Caco-2 (cell line): Measurements from ENCODE around the gene HK3. TPM values are rescaled to one million over a fixed set of nuclear protein-coding genes. Genes with fewer than 3 reads are reported as not detected.

Experiments used
- BruUV-seq: library from RNA; stranded (reverse); fragments of 400-500 nt; replicated peaks from 2 replicates; lab custom pipeline; 2021; lab: Mats Ljungman, UMichigan
- CTCF ChIA-PET: fragments of 300-600 bp; sonication (Branson Sonifier 250); formaldehyde crosslinking; loops from one replicate; lab custom pipeline; 2022; ENCODE audit warnings: antibody characterized with exemption; lab: Charles Lee
- POLR2A ChIA-PET: fragments of 300-600 bp; sonication (Branson Sonifier 250); formaldehyde crosslinking; loops from one replicate; lab custom pipeline; 2022; ENCODE audit warnings: antibody characterized with exemption; lab: Charles Lee
- DNase-seq, 2 experiments: peaks; one replicate each; pipeline versions ENCODE4 v3.0.0 to v3.0.0-alpha.2; 2020 to 2022
- H3K27me3 ChIP-seq: replicated peaks from 2 replicates; pipeline ENCODE4 v1.6.0; 2011; ENCODE audit warnings: low read length; ENCODE audit not compliant: control insufficient read depth, insufficient read depth
- H3K36me3 ChIP-seq: 2 replicates; pipeline ENCODE4 v1.5.1; 2011; ENCODE audit warnings: low read length; ENCODE audit not compliant: control insufficient read depth, insufficient read depth
- H3K4me1 ChIP-seq: fragments of 250-450 bp; sonication (Bioruptor Pico); 2 replicates; pipeline ENCODE4 v1.5.1; 2020; ENCODE audit warnings: mild to moderate bottlenecking
- H3K4me3 ChIP-seq: 2 replicates; pipeline ENCODE4 v1.5.1; 2011; ENCODE audit warnings: low read depth, mild to moderate bottlenecking, control low read depth, low read length
- H3K9me3 ChIP-seq: fragments of 250-450 bp; sonication (Bioruptor Pico); 2 replicates; pipeline ENCODE4 v1.5.1; 2020; ENCODE audit warnings: mild to moderate bottlenecking, moderate library complexity
- H3K27ac Mint-ChIP-seq: one replicate; pipeline ENCODE4 v1.8.0; 2022; ENCODE audit warnings: mixed read lengths; ENCODE audit not compliant: unreplicated experiment
- H3K27me3 Mint-ChIP-seq: one replicate; pipeline ENCODE4 v1.8.0; 2022; ENCODE audit warnings: mixed read lengths; ENCODE audit not compliant: insufficient read depth, unreplicated experiment
- H3K36me3 Mint-ChIP-seq: one replicate; pipeline ENCODE4 v1.8.0; 2022; ENCODE audit warnings: mild to moderate bottlenecking, mixed read lengths; ENCODE audit not compliant: insufficient read depth, unreplicated experiment
- H3K4me1 Mint-ChIP-seq: one replicate; pipeline ENCODE4 v1.8.0; 2022; ENCODE audit warnings: low read depth, mixed read lengths; ENCODE audit not compliant: unreplicated experiment
- H3K4me3 Mint-ChIP-seq: one replicate; pipeline ENCODE4 v1.8.0; 2022; ENCODE audit warnings: mild to moderate bottlenecking, moderate library complexity, mixed read lengths; ENCODE audit not compliant: unreplicated experiment
- H3K9me3 Mint-ChIP-seq: one replicate; pipeline ENCODE4 v1.8.0; 2022; ENCODE audit warnings: mixed read lengths; ENCODE audit not compliant: unreplicated experiment
- intact Hi-C: fragments of 100-400 bp; cut with micrococcal nuclease; formaldehyde crosslinking; loops from one replicate; pipeline ENCODE4 v1.10.0; 2022; ENCODE audit not compliant: unreplicated experiment
- total RNA-seq: library from RNA; stranded (reverse); gene quantifications from 2 replicates; pipeline ENCODE4 v1.2.3, GENCODE V29; 2022
- TF ChIP-seq, protein P1 (sequence below), 2 experiments: fragments of 200-600 bp in 1 of 2; IDR thresholded peaks; 1 replicate in 1 of 2; 2 replicates in 1 of 2; pipeline versions ENCODE4 v1.5.1 to v1.8.0; 2011 to 2022; ENCODE audit warnings: antibody characterized with exemption in 1 of 2, control low read depth in 1 of 2, inconsistent platforms in 1 of 2, low read depth in 1 of 2, low read length in 1 of 2, mild to moderate bottlenecking in 1 of 2, moderate library complexity in 1 of 2; ENCODE audit not compliant: insufficient read depth in 1 of 2, severe bottlenecking in 1 of 2, unreplicated experiment in 1 of 2

Gene HK3
- total RNA-seq, 1 experiment from 2014 or later: 0.29 TPM

GRCh38 chr5:176857216-176857893, 41.8 kb downstream of the HK3 start:
- DNase-seq: no peak
- H3K4me1 Mint-ChIP-seq: no peaks in the 10 kb centered on the region

DNA sequence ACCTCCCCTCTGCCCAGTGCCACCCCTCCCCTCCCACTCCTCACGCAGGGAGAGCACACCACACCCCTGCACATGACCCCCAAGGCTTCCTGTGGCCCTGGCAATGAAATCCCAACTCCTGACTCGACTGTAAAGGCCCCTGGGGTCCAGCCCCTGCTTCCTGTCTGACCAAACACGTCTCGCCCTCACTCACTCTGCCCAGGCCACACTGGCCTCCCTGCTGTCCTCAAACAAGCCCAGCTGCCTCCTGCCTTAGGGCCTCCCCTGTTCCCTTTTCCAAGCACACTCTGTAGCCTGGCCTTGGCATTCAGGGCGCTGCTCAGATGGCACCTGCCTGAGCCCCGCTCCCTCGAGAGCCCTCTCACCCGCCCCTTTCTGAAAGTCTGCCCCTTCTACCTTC, 42.4 kb downstream of the HK3 start:
- H3K9me3 Mint-ChIP-seq: no peaks in the 10 kb centered on the region
- intact Hi-C loops: no loop called here
- no peak for DNase-seq
- ChIA-PET CTCF (no interaction called here), POLR2A (no interaction called here)
- BruUV-seq: no TSS peak
- no peaks in the 10 kb centered on the region for H3K4me1 Mint-ChIP-seq
- H3K4me3 Mint-ChIP-seq: no peak overlapping the region
- H3K36me3 Mint-ChIP-seq: no peaks in the 10 kb centered on the region
- Histone ChIP-seq H3K27me3 (no peaks in the 10 kb centered on the region), H3K4me1 (no peaks in the 10 kb centered on the region), H3K36me3 (no peaks in the 10 kb centered on the region), H3K9me3 (no peaks in the 10 kb centered on the region), H3K4me3 (no peak overlapping the region)
- TF ChIP-seq, protein P1, sequence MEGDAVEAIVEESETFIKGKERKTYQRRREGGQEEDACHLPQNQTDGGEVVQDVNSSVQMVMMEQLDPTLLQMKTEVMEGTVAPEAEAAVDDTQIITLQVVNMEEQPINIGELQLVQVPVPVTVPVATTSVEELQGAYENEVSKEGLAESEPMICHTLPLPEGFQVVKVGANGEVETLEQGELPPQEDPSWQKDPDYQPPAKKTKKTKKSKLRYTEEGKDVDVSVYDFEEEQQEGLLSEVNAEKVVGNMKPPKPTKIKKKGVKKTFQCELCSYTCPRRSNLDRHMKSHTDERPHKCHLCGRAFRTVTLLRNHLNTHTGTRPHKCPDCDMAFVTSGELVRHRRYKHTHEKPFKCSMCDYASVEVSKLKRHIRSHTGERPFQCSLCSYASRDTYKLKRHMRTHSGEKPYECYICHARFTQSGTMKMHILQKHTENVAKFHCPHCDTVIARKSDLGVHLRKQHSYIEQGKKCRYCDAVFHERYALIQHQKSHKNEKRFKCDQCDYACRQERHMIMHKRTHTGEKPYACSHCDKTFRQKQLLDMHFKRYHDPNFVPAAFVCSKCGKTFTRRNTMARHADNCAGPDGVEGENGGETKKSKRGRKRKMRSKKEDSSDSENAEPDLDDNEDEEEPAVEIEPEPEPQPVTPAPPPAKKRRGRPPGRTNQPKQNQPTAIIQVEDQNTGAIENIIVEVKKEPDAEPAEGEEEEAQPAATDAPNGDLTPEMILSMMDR (IDR thresholded peaks at IDR 0.05; ENCODE audit: insufficient read depth in 1 of 2, low read depth in 1 of 2, low read length in 1 of 2, severe bottlenecking in 1 of 2, unreplicated experiment in 1 of 2): no peak
- H3K27me3 Mint-ChIP-seq: peaks cover 15% of the 10 kb centered on the region
- H3K27ac Mint-ChIP-seq: no peak overlapping the region

More at GRCh38 chr5:176857216-176857893, 41.8 kb downstream of the HK3 start:
- CTCF ChIA-PET: no interaction called here
- Mint-ChIP-seq H3K9me3 (no peaks in the 10 kb centered on the region), H3K27ac (no peak overlapping the region), H3K36me3 (no peaks in the 10 kb centered on the region), H3K27me3 (peaks cover 15% of the 10 kb centered on the region), H3K4me3 (no peak overlapping the region)
- POLR2A ChIA-PET: no interaction called here
- no peaks in the 10 kb centered on the region for H3K9me3 ChIP-seq
- H3K4me1 ChIP-seq: no peaks in the 10 kb centered on the region
- H3K4me3 ChIP-seq: no peak overlapping the region
- TF ChIP-seq, protein P1 (IDR thresholded peaks at IDR 0.05; ENCODE audit: insufficient read depth in 1 of 2, low read depth in 1 of 2, low read length in 1 of 2, severe bottlenecking in 1 of 2, unreplicated experiment in 1 of 2): no peak
- no TSS peak for BruUV-seq
- no peaks in the 10 kb centered on the region for H3K36me3 ChIP-seq
- intact Hi-C loops: no loop called here
- H3K27me3 ChIP-seq: no peaks in the 10 kb centered on the region

GRCh38 chr5:176855598-176855997, 43.5 kb downstream of the HK3 start:
- Histone ChIP-seq H3K4me3 (no peak overlapping the region), H3K4me1 (no peaks in the 10 kb centered on the region), H3K9me3 (no peaks in the 10 kb centered on the region), H3K36me3 (no peaks in the 10 kb centered on the region), H3K27me3 (no peaks in the 10 kb centered on the region)
- Mint-ChIP-seq H3K36me3 (no peaks in the 10 kb centered on the region), H3K27me3 (peaks cover 15% of the 10 kb centered on the region), H3K4me3 (no peak overlapping the region), H3K9me3 (no peaks in the 10 kb centered on the region), H3K4me1 (no peaks in the 10 kb centered on the region), H3K27ac (no peak overlapping the region)
- TF ChIP-seq, protein P1 (IDR thresholded peaks at IDR 0.05; ENCODE audit: insufficient read depth in 1 of 2, low read depth in 1 of 2, low read length in 1 of 2, severe bottlenecking in 1 of 2, unreplicated experiment in 1 of 2): no peak
- CTCF ChIA-PET: no interaction called here
- intact Hi-C loops: no loop called here
- DNase-seq: no peak
- POLR2A ChIA-PET: no interaction called here
- BruUV-seq: no TSS peak
